CD4-positive, alpha-beta memory T cell (primary cell): ENCODE results near the gene MYT1. TPM values are rescaled to one million over a fixed set of nuclear protein-coding genes. Genes with fewer than 3 reads are reported as not detected.

Experiments
- CTCF ChIA-PET: fragments of 350-600 bp; sonication (Branson Sonifier 250); formaldehyde crosslinking; loops from one replicate; lab custom pipeline; 2021; ENCODE audit warnings: inconsistent platforms; ENCODE audit not compliant: partially characterized antibody; lab: Charles Lee
- POLR2A ChIA-PET: fragments of 350-600 bp; sonication (Branson Sonifier 250); formaldehyde crosslinking; loops from one replicate; lab custom pipeline; 2021; ENCODE audit not compliant: partially characterized antibody; lab: Charles Lee
- DNase-seq, 5 donors: peaks; one replicate each; pipeline versions ENCODE4 v3.0.0 to v3.0.0-alpha.2; 2020 to 2022; ENCODE audit warnings: mixed read lengths in 1 of 5
- H3K27ac ChIP-seq: one replicate; pipeline ENCODE4 v1.7.0; 2013; ENCODE audit warnings: low read depth, low read length
- H3K27me3 ChIP-seq: 2 replicates; pipeline ENCODE4 v1.7.0; 2013; ENCODE audit warnings: mild to moderate bottlenecking, low read length, moderate library complexity; ENCODE audit not compliant: insufficient read depth
- H3K36me3 ChIP-seq: 2 replicates; pipeline ENCODE4 v1.7.0; 2013; ENCODE audit warnings: mild to moderate bottlenecking, low read length, moderate library complexity; ENCODE audit not compliant: insufficient read depth
- H3K4me1 ChIP-seq: 2 replicates; pipeline ENCODE4 v1.7.0; 2013; ENCODE audit warnings: mild to moderate bottlenecking, low read length, moderate library complexity; ENCODE audit not compliant: insufficient read depth
- H3K4me3 ChIP-seq, 2 donors: one replicate each; pipeline ENCODE4 v1.7.0; 2013; ENCODE audit warnings: low read length in 2 of 2, mild to moderate bottlenecking in 1 of 2
- H3K9me3 ChIP-seq, 2 donors: one replicate each; pipeline ENCODE4 v1.7.0; 2013; ENCODE audit warnings: low read length in 2 of 2, control low read depth in 1 of 2; ENCODE audit not compliant: control insufficient read depth in 1 of 2
- H3K27ac Mint-ChIP-seq, 7 donors: one replicate each; pipeline ENCODE4 v1.8.0; 2020 to 2021; ENCODE audit warnings: mixed read lengths in 7 of 7, mild to moderate bottlenecking in 6 of 7, inconsistent platforms in 3 of 7, moderate library complexity in 3 of 7
- H3K27me3 Mint-ChIP-seq, 2 donors: one replicate each; pipeline ENCODE4 v1.8.0; 2020 to 2021; ENCODE audit warnings: mixed read lengths in 2 of 2
- H3K36me3 Mint-ChIP-seq, 2 donors: one replicate each; pipeline ENCODE4 v1.8.0; 2020 to 2021; ENCODE audit warnings: mixed read lengths in 2 of 2, inconsistent platforms in 1 of 2, mild to moderate bottlenecking in 1 of 2
- H3K4me1 Mint-ChIP-seq, 4 donors: one replicate each; pipeline ENCODE4 v1.8.0; 2020 to 2021; ENCODE audit warnings: mixed read lengths in 4 of 4, mild to moderate bottlenecking in 1 of 4
- H3K4me3 Mint-ChIP-seq, 8 donors: one replicate each; pipeline ENCODE4 v1.8.0; 2020 to 2021; ENCODE audit warnings: mixed read lengths in 8 of 8, mild to moderate bottlenecking in 7 of 8, moderate library complexity in 6 of 8, inconsistent platforms in 3 of 8
- H3K9me3 Mint-ChIP-seq, 8 donors: one replicate each; pipeline ENCODE4 v1.8.0; 2020 to 2021; ENCODE audit warnings: mixed read lengths in 8 of 8, mild to moderate bottlenecking in 5 of 8, inconsistent platforms in 3 of 8, moderate library complexity in 1 of 8
- intact Hi-C: fragments of 100-400 bp; cut with micrococcal nuclease; formaldehyde crosslinking; loops from one replicate; pipeline ENCODE4 v1.15.1; 2023
- polyA plus RNA-seq, 2 donors: library from polyadenylated mRNA; unstranded; fragments of 300-500 nt; fragmentation: Illumina TruSeq; gene quantifications; one replicate each; pipeline ENCODE4 v1.2.3, GENCODE V29; 2021
- total RNA-seq, 2 experiments: library from RNA; stranded (reverse); gene quantifications; one replicate each; pipeline ENCODE4 v1.2.3, GENCODE V29; 2021

The MYT1 gene
- total and polyA plus RNA-seq, 4 experiments from 2014 or later = not detected

DNA sequence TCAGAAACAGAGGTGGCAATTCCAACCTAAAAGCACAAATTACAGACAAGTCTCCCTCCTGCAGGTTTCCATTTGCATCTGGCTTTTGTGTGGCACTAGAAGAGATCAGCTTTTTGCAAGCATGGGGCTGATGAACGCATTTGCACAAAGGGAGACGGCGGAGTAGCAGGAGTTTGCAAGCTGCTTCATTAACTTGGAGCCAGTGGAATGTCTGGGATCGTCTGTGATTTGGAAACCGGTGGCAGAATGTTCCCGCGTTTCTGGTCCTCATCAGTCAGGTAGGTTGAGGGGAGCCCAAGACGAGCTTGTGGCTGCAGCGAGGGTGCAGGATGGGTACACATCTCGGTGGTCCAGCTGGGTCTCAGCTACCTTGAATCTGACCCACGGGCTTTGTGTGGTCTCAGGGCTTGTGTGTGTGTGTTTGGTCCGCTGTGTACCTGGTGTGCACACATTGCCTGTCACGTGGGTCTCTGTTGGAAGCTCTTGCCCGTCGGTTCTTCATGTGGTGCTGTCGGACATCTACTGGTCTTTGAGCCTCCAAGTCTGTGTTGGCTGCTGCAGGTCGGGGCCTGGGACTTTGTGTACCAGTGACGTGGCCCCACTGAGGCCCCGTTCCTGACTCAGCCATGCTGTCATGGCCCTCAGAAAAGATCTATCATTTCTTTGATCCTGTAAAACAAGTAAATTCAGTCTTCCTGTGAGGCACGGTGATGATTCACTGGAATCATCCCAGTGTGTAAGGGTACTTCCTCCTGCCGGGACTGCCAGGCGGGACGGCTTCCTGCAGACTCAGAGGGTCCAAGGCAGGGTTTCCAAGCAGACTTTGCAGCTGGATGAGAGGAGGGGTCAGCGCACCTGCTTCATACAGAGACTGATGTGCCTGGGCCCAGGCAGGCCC lies 12.4 kb upstream of the MYT1 start:
- no peaks in the 10 kb centered on the region for H3K4me1 Mint-ChIP-seq
- Histone ChIP-seq H3K9me3 (no peaks in the 10 kb centered on the region), H3K27ac (no peak overlapping the region), H3K4me1 (no peaks in the 10 kb centered on the region), H3K36me3 (no peaks in the 10 kb centered on the region), H3K27me3 (no peaks in the 10 kb centered on the region), H3K4me3 (no peak overlapping the region)
- H3K9me3 Mint-ChIP-seq = peaks cover 0 to 2% (median 0%) of the 10 kb centered on the region in 8 donors
- CTCF ChIA-PET = no interaction called here
- no peak for DNase-seq
- POLR2A ChIA-PET = no interaction called here
- no peak overlapping the region for H3K27ac Mint-ChIP-seq
- no peaks in the 10 kb centered on the region for H3K36me3 Mint-ChIP-seq
- no peak overlapping the region for H3K4me3 Mint-ChIP-seq
- peaks cover 3 to 4% of the 10 kb centered on the region in 2 donors for H3K27me3 Mint-ChIP-seq
- intact Hi-C loops = no loop called here

DNA sequence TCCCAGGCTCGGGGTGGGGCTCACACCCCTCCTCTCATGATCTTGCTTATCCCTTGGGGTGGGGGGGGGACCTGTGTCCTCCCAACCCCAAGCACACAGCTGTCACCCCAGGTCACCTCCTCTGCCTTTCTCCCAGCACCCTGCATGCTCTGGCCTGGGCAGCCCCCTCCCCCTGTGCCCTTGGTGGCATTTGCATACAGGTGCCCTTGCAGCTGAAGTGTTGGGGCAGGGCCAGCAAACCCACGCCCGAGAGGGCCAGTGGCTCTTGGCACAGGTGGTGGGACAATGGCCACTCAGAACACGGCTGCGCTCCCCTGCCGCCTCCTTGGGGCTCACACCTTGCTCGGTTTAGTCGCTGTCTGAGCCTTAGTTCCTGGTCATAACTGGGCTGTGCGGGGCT lies 11.3 kb upstream of the MYT1 start:
- Mint-ChIP-seq H3K27me3 (peaks cover 3 to 4% of the 10 kb centered on the region in 2 donors), H3K36me3 (no peaks in the 10 kb centered on the region), H3K4me3 (no peak overlapping the region), H3K4me1 (no peaks in the 10 kb centered on the region), H3K9me3 (no peaks in the 10 kb centered on the region), H3K27ac (peak overlapping the region in 1 of 7 donors; percentile 33)
- intact Hi-C loops = no loop called here
- H3K27ac ChIP-seq = no peak overlapping the region
- no peaks in the 10 kb centered on the region for H3K27me3 ChIP-seq
- H3K4me3 ChIP-seq = no peak overlapping the region
- CTCF ChIA-PET = no interaction called here
- H3K9me3 ChIP-seq = no peaks in the 10 kb centered on the region
- no peak for DNase-seq
- no peaks in the 10 kb centered on the region for H3K4me1 ChIP-seq
- H3K36me3 ChIP-seq = no peaks in the 10 kb centered on the region
- POLR2A ChIA-PET = no interaction called here

DNA sequence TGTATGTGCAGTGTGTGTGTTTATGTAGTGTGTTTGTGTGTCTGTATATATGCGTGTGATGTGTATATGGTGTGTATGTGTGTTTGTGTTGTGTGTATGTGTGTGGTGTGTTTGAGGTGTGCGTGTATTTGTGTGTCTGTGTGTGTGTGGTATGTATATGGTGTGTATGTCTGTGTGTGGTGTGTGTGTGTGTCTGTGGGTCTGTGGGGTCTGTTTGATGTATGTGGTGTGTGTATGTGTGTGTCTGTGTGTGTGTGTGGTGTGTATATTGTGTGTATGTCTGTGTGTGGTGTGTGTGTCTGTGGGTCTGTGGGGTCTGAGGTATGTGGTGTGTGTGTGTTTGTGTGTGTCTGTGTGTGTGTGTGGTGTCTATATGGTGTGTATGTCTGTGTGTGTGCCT lies 10.8 kb upstream of the MYT1 start:
- no peaks in the 10 kb centered on the region for H3K9me3 ChIP-seq
- H3K27me3 ChIP-seq = no peaks in the 10 kb centered on the region
- no peaks in the 10 kb centered on the region for H3K9me3 Mint-ChIP-seq
- peaks cover 3 to 4% of the 10 kb centered on the region in 2 donors for H3K27me3 Mint-ChIP-seq
- DNase-seq = no peak
- CTCF ChIA-PET = no interaction called here
- H3K36me3 ChIP-seq = no peaks in the 10 kb centered on the region
- no peak overlapping the region for H3K4me3 ChIP-seq
- POLR2A ChIA-PET = no interaction called here
- no peaks in the 10 kb centered on the region for H3K4me1 Mint-ChIP-seq
- H3K27ac ChIP-seq = no peak overlapping the region
- H3K4me3 Mint-ChIP-seq = peak overlapping the region in 1 of 8 donors; percentile 6
- intact Hi-C loops = no loop called here
- no peaks in the 10 kb centered on the region for H3K4me1 ChIP-seq
- H3K27ac Mint-ChIP-seq = peak overlapping the region in 1 of 7 donors; percentile 66
- no peaks in the 10 kb centered on the region for H3K36me3 Mint-ChIP-seq

DNA sequence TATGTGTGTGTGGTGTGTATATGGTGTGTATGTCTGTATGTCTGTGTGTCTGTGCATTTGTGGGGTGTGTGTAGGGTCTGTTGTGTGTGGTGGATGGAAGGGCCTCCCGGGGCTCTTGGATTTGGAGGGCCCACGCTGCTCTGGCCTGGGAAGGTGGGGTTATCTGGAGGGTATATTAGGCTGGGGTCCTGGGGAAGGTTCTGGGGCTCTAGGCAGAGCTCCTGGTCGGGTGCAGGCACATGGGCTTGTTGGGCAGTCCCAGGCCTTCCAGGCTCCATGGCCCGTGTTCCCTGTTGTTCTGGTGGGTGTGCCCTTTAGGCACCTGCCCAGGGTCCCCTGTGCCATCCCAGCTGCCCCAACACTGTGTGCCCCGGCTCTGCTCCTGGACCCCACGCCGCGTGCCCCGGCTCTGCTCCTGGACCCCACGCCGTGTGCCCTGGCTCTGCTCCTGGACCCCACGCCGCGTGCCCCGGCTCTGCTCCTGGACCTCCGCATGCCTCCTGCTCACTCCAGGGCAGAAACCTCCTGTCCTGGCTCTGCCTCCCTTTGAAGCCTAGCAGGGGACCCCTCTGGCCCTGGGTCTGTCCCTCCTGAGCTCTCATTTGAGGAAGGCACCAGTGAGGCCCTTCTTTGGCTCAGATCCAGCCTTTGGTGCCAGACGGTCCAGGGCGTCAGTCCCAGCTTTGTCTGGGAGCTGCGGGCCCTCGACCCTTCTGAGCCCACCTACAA lies 10.2 kb upstream of the MYT1 start:
- Histone ChIP-seq H3K4me3 (no peak overlapping the region), H3K27ac (no peak overlapping the region), H3K9me3 (no peaks in the 10 kb centered on the region), H3K4me1 (no peaks in the 10 kb centered on the region), H3K36me3 (no peaks in the 10 kb centered on the region), H3K27me3 (no peaks in the 10 kb centered on the region)
- CTCF ChIA-PET = no interaction called here
- H3K27ac Mint-ChIP-seq = peak overlapping the region in 1 of 7 donors; percentile 66
- no peaks in the 10 kb centered on the region for H3K9me3 Mint-ChIP-seq
- H3K4me1 Mint-ChIP-seq = no peaks in the 10 kb centered on the region
- H3K27me3 Mint-ChIP-seq = peaks cover 5 to 6% of the 10 kb centered on the region in 2 donors
- intact Hi-C loops = no loop called here
- no peaks in the 10 kb centered on the region for H3K36me3 Mint-ChIP-seq
- POLR2A ChIA-PET = no interaction called here
- no peak for DNase-seq
- no peak overlapping the region for H3K4me3 Mint-ChIP-seq

DNA sequence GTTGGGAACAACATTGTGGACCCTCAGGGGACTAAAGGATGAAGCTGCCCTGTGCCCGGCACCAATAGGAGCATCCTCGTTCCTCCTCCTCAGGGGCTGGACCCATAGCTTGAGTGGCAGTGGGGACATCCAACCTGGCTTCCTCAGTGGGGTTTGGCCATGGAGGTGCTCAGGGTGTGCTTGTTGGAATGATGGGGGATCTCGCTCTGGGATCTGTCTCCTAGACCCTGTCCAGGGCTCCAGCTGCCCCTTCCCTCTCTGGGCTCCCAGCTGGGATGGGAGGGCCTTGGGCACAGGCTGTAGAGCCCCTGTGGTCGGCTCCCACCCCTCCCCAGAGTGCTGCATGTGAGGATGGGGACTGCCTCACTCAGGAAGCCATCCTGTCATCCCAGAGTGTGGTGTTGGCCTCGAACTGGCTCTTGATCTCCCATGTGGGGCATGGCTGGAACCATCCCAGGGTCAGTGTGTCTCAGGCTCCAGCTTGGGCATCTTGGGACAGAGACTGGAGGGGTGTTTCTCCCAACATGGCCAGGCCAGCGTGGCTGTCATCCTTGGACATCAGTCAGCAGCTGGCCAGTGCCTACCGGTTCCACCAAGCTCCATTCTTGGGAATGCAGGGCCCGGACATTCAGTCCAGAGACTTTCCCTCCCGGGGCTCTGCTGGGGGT lies 9.5 kb upstream of the MYT1 start:
- no peak overlapping the region for H3K4me3 Mint-ChIP-seq
- no peaks in the 10 kb centered on the region for H3K4me1 Mint-ChIP-seq
- peaks cover 6 to 9% of the 10 kb centered on the region in 2 donors for H3K27me3 Mint-ChIP-seq
- no peak overlapping the region for H3K4me3 ChIP-seq
- H3K9me3 Mint-ChIP-seq = no peaks in the 10 kb centered on the region
- POLR2A ChIA-PET = no interaction called here
- H3K27ac ChIP-seq = no peak overlapping the region
- no peaks in the 10 kb centered on the region for H3K36me3 ChIP-seq
- H3K9me3 ChIP-seq = no peaks in the 10 kb centered on the region
- H3K36me3 Mint-ChIP-seq = no peaks in the 10 kb centered on the region
- no peak for DNase-seq
- H3K27me3 ChIP-seq = no peaks in the 10 kb centered on the region
- CTCF ChIA-PET = no interaction called here
- intact Hi-C loops = no loop called here
- no peak overlapping the region for H3K27ac Mint-ChIP-seq
- no peaks in the 10 kb centered on the region for H3K4me1 ChIP-seq

DNA sequence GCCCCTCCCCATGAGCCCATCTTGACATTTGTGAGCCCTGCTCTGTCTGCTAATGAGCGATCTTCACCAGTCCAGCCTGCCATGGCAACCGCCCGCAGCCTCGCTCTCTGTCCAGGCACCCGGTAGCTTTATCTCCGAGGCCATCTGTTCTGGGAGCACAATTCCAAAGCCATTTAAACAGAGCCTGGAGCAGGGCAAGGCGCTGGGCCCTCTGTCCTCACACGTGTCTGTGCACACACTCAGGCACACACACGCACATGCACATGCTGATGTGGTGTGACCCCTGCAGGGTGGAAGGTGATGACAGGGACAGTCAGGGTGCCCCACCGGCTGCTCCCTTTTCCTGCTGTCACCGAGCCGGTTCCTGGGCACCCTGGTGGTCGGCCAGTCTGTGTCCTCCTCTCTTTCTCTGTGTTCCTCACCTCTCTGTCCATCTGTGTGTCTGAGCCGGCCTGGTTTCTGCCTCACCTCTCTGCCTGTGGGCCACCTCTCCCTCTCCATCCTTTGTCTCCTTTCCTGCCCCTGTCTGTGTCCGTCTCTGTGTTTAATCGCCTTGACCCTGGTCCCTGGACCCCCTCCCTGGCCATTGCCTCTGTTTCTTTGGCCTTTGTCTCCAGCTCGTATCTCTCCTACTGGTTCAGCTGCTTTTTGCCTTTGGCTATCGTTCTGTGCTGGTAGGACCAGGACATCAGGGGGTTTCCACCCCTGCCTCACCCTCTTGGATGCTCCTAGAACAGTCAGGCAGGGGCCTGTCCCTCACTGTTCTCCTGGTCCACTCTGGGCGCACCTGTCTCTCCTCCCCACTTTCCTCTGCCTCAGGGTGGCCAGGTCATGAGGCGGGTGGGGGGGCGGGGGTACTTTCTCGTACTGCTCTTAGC lies 8.8 kb upstream of the MYT1 start:
- Histone ChIP-seq H3K27ac (no peak overlapping the region), H3K4me1 (no peaks in the 10 kb centered on the region), H3K36me3 (no peaks in the 10 kb centered on the region), H3K27me3 (no peaks in the 10 kb centered on the region), H3K9me3 (no peaks in the 10 kb centered on the region), H3K4me3 (no peak overlapping the region)
- intact Hi-C loops = no loop called here
- Mint-ChIP-seq H3K4me3 (no peak overlapping the region), H3K4me1 (no peaks in the 10 kb centered on the region), H3K36me3 (no peaks in the 10 kb centered on the region), H3K27ac (no peak overlapping the region), H3K9me3 (no peaks in the 10 kb centered on the region), H3K27me3 (peaks cover 9 to 11% of the 10 kb centered on the region in 2 donors)
- ChIA-PET CTCF (no interaction called here), POLR2A (no interaction called here)
- DNase-seq = no peak
